DND-41 (cell line): ENCODE measurements around the gene SLC25A28.

Experiments
- ATAC-seq: fragments of 200-7000 bp; cut with Tn5 transposase; 3 replicates; pipeline ENCODE4 v1.9.1; 2021; ENCODE audit warnings: low read depth; ENCODE audit not compliant: insufficient read depth
- DNase-seq: peaks from one replicate; pipeline ENCODE4 v3.0.0-alpha.2; 2020
- H2AFZ ChIP-seq: 2 replicates; pipeline ENCODE4 v1.6.0; 2012; ENCODE audit warnings: low read depth, low read length
- H3K27ac ChIP-seq: 2 replicates; pipeline ENCODE4 v1.5.1; 2012; ENCODE audit warnings: low read length, inconsistent platforms
- H3K27me3 ChIP-seq: fragments of 200-600 bp; sonication (generic); 2 replicates; pipeline ENCODE4 v1.6.0; 2012; ENCODE audit warnings: low read length, mild to moderate bottlenecking, inconsistent platforms; ENCODE audit not compliant: insufficient read depth, poor library complexity
- H3K36me3 ChIP-seq: 2 replicates; pipeline ENCODE4 v1.5.1; 2012; ENCODE audit warnings: low read length, inconsistent platforms; ENCODE audit not compliant: insufficient read depth
- H3K4me1 ChIP-seq: 2 replicates; pipeline ENCODE4 v1.5.1; 2012; ENCODE audit warnings: mild to moderate bottlenecking, low read length; ENCODE audit not compliant: insufficient read depth
- H3K4me2 ChIP-seq: 2 replicates; pipeline ENCODE4 v1.6.0; 2012; ENCODE audit warnings: mild to moderate bottlenecking, moderate library complexity, low read length, inconsistent platforms; ENCODE audit not compliant: insufficient read depth
- H3K4me3 ChIP-seq, 2 experiments: fragments of 200-600 bp in 1 of 2; shearing (Covaris generic) in 1 of 2; 2 replicates each; pipeline ENCODE4 v1.5.1; 2012 to 2016; ENCODE audit warnings: inconsistent platforms in 2 of 2, low read length in 2 of 2, mild to moderate bottlenecking in 2 of 2, low read depth in 1 of 2, moderate library complexity in 1 of 2
- H3K79me2 ChIP-seq: 2 replicates; pipeline ENCODE4 v1.6.0; 2012; ENCODE audit warnings: low read length, inconsistent platforms; ENCODE audit not compliant: insufficient read depth
- H3K9ac ChIP-seq: 2 replicates; pipeline ENCODE4 v1.6.0; 2012; ENCODE audit warnings: low read depth, mild to moderate bottlenecking, inconsistent platforms, low read length, moderate library complexity
- H3K9me3 ChIP-seq: 2 replicates; pipeline ENCODE4 v1.5.1; 2012; ENCODE audit warnings: low read length, moderate library complexity, mild to moderate bottlenecking, inconsistent platforms; ENCODE audit not compliant: insufficient read depth, severe bottlenecking
- H4K20me1 ChIP-seq: 2 replicates; pipeline ENCODE4 v1.6.0; 2012; ENCODE audit warnings: low read length; ENCODE audit not compliant: insufficient read depth
- EZH2 ChIP-seq: IDR thresholded peaks from 3 replicates; pipeline ENCODE4 v1.6.1; 2012; ENCODE audit warnings: borderline replicate concordance, low read depth, mild to moderate bottlenecking, moderate library complexity, low read length, inconsistent platforms; ENCODE audit not compliant: severe bottlenecking
- TF ChIP-seq, protein P1 (sequence below): IDR thresholded peaks from 2 replicates; pipeline ENCODE4 v1.5.1; 2012; ENCODE audit warnings: borderline replicate concordance, low read length, moderate library complexity, mild to moderate bottlenecking; ENCODE audit not compliant: poor library complexity, severe bottlenecking; ENCODE audit errors: extremely low read depth

The SLC25A28 gene

GRCh38 chr10:99659031-99659867, 39.0 kb upstream of the SLC25A28 start, which contains the start of gene ENTPD7:
Gene ENTPD7, plus strand, starts transcription at chr10:99659509. Its CDS starts 448 bp downstream, at chr10:99659957.
- ATAC-seq (no peak), DNase-seq (no peak)
- Histone ChIP-seq H3K4me2 (no peak within 1 kb of the TSS), H3K4me3 (no peak within 1 kb of the TSS), H3K9me3 (no peaks in the 10 kb centered on the region), H3K27ac (no peak within 1 kb of the TSS), H3K36me3 (no peaks in the 10 kb centered on the region), H3K79me2 (no peaks in the 10 kb centered on the region), H4K20me1 (no peaks in the 10 kb centered on the region), H3K27me3 (peaks cover 33% of the 10 kb centered on the region), H3K4me1 (no peaks in the 10 kb centered on the region), H3K9ac (no peak within 1 kb of the TSS), H2AFZ (no peak within 1 kb of the TSS)
- no peak for TF ChIP-seq EZH2
- TF ChIP-seq, protein P1, sequence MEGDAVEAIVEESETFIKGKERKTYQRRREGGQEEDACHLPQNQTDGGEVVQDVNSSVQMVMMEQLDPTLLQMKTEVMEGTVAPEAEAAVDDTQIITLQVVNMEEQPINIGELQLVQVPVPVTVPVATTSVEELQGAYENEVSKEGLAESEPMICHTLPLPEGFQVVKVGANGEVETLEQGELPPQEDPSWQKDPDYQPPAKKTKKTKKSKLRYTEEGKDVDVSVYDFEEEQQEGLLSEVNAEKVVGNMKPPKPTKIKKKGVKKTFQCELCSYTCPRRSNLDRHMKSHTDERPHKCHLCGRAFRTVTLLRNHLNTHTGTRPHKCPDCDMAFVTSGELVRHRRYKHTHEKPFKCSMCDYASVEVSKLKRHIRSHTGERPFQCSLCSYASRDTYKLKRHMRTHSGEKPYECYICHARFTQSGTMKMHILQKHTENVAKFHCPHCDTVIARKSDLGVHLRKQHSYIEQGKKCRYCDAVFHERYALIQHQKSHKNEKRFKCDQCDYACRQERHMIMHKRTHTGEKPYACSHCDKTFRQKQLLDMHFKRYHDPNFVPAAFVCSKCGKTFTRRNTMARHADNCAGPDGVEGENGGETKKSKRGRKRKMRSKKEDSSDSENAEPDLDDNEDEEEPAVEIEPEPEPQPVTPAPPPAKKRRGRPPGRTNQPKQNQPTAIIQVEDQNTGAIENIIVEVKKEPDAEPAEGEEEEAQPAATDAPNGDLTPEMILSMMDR: no peak

- Histone ChIP-seq H3K9ac (no peak overlapping the region), H4K20me1 (no peaks in the 10 kb centered on the region), H3K4me3 (no peak overlapping the region), H3K27ac (no peak overlapping the region), H3K4me1 (no peaks in the 10 kb centered on the region), H3K36me3 (no peaks in the 10 kb centered on the region), H2AFZ (no peak overlapping the region), H3K79me2 (no peaks in the 10 kb centered on the region), H3K4me2 (no peak overlapping the region), H3K9me3 (no peaks in the 10 kb centered on the region), H3K27me3 (peaks cover 32% of the 10 kb centered on the region)
- DNase-seq (no peak), ATAC-seq (no peak)
- no peak for TF ChIP-seq EZH2
- TF ChIP-seq, protein P1: no peak
Observed at GRCh38 chr10:99658622-99659030, 38.4 kb upstream of the SLC25A28 start.

GRCh38 chr10:99656199-99657064, 36.2 kb upstream of the SLC25A28 start:
- Histone ChIP-seq H4K20me1 (no peaks in the 10 kb centered on the region), H3K9me3 (no peaks in the 10 kb centered on the region), H3K27me3 (peaks cover 33% of the 10 kb centered on the region), H3K4me1 (no peaks in the 10 kb centered on the region), H3K79me2 (no peaks in the 10 kb centered on the region), H3K4me2 (no peak overlapping the region), H3K27ac (no peak overlapping the region), H3K36me3 (no peaks in the 10 kb centered on the region), H3K4me3 (no peak overlapping the region), H3K9ac (no peak overlapping the region), H2AFZ (no peak overlapping the region)
- TF ChIP-seq EZH2: no peak
- TF ChIP-seq, protein P1: no peak
- DNase-seq (no peak), ATAC-seq (no peak)
